Germinal center (tissue), 1 donor: ENCODE results near the gene DSTN.

Source experiments
- DNase-seq: peaks from one replicate; pipeline ENCODE4 v3.0.0; 2012; ENCODE audit warnings: mixed read lengths, low spot score

DSTN gene

DNA sequence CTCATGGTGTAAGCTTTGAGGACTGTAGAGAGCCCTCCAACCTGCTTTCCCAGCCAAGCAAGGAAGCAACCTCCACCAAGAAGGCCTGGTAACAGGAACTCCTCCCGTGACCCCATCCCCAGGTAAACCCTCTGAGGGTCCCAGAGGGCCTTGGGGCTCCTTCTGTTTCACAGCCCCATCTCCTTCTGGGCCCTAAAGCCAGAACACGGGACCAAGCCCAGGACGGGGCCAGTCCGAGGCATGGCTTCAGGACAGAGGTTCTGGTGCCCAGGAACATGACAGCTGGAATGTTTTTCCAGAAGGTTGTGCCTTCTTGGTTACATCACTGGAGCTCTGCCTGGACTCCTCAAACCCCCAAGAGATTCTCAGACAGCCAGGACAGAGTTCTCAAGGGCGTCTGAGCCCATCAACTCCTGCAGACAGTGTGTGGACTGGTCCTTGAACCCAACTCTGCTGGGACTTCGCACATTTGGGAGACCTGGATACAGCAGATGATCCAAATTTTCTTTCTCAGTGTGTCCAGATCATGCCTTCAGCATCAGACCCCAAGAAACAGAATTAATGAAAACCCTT, 69.0 kb downstream of the DSTN start:
- no peak for DNase-seq

- no peak for DNase-seq
These were observed 70.4 kb downstream of the DSTN start for GRCh38 chr20:17640146-17640874.

- DNase-seq: no peak
These were observed 71.1 kb downstream of the DSTN start for GRCh38 chr20:17640875-17641378.

- DNase-seq: no peak
These were observed 71.7 kb downstream of the DSTN start for GRCh38 chr20:17641520-17641964.

DNA sequence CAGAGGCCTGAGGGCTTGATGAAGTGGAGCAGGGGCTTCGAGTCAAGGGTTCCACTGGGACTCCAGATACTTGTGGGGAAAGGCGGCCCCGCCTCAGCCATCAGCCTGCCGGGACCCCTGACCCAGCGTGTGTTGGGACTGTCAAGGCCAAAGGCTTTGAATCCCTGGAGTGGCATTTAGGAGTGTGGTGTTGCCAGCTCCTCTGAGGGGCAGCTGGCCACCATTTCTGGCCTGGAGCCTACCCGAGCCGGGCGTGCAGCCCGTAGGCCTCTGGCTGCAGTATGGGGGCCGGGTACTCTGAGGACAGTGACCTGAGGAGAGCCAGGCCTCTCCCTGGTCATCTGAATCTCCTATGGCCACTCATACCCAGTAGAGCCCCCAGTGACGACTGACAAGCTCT, 72.1 kb downstream of the DSTN start:
- no peak for DNase-seq

- DNase-seq: no peak
These were observed 72.8 kb downstream of the DSTN start for GRCh38 chr20:17642404-17643269.

- no peak for DNase-seq
These were observed 73.8 kb downstream of the DSTN start for GRCh38 chr20:17643531-17644188.

DNA sequence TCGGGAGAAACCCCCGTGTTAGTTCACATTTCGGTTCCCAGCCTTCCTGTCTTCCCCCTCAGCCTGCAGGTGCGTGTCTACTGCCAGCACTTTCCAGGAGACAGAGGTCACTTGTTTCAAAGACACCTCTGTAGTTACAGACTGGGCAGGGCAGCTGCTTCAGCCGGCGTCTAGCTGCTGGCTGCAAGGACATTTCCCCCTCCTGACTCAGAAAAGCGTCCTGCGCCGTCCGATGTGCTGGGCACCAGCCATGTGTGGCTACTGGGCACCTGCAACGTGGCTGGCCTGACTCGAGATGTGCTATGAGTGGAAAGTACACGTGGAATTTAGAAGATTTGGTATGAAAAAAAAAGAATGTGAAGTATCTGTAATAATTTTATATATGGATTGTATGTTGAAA, 74.6 kb downstream of the DSTN start:
- no peak for DNase-seq

GRCh38 chr20:17645010-17645409, 75.1 kb downstream of the DSTN start:
- DNase-seq: no peak

DNA sequence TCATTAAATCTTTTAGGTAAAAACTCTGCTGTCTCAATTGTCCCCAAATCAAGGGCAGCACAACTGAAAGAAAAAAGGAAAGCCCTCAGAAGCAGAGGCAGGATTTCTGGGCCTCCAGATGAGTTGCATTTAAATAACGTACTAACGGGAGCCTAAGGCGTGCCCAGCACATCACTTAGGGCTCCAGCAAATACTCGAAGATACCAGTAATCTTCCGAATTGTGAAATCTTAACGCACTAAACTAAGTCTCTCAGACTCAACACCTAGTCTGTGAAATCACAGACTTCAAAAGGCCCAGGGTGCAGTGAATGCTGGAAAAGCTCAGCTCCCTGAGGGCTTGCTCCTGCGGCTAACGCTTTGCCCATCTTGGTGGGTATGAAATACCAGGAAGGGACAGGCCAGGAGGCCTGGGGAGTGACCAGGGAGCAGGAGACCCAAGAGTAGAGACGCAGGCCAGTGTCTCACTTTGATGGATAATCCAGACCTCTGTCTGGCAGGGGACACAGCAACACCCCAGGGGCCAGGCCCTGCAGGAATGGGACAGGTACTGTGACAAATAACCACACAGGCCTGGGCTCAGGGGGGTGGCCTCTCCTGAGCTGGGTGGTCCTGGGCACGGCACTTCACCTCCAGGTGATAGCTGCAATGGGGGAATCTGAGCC, 75.8 kb downstream of the DSTN start:
- DNase-seq: no peak

DNA sequence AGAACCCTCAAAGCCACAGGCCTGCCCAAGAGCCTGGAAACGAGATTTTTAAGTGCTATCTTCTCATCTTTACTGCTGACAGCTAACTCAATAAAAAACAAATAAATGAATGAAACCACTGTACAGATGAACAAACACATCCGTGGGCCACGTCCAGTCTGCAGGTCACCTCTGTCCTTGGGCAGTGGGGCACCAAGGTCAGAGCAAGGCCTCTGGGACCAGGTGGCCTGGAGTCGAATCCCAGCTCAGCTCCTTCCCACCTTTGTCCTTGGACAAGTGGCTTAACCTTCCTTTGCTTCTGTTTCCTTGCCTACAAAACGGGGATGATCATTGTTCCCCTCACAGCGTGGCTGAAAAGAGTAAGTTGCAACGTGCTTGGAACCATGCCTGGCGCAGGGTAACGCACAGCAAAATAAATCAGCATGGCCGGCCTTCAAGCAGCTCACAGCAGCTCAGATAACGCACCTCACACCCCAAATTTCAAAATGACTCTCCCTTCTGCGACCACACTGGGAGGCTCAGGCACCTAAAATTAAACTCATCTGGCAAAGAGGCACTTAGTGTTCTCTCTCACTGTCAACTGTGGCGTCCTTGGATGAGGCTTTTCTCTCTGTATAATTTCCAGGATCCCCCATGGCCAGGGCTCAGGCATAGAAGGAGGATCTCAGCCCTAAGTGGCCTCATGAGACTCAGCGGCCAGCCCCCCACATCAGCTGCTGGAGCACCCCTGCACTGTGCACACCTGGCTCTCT, 76.5 kb downstream of the DSTN start:
- DNase-seq: no peak

GRCh38 chr20:17646961-17647301, 77.1 kb downstream of the DSTN start:
- DNase-seq: no peak

GRCh38 chr20:17647391-17648314, 77.8 kb downstream of the DSTN start:
- no peak for DNase-seq

DNA sequence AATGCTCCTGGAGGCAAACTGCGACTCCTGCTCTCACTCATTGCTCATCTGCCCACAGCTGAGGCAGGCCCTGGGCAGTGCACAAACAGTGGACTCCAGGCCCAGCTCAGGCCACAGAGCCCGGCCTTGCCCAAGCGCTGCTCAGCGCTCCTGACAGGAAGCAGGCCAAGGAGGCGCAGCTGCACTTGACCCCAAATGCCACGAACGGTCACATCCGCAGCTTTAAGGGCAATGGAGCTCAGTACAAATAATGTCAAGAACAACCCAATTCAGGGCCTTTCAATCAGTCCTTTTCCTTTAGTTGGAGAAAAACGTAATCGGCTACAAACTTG, 78.4 kb downstream of the DSTN start:
- DNase-seq: no peak

GRCh38 chr20:17648791-17649730, 79.2 kb downstream of the DSTN start:
- DNase-seq: peak; percentile 73

DNA sequence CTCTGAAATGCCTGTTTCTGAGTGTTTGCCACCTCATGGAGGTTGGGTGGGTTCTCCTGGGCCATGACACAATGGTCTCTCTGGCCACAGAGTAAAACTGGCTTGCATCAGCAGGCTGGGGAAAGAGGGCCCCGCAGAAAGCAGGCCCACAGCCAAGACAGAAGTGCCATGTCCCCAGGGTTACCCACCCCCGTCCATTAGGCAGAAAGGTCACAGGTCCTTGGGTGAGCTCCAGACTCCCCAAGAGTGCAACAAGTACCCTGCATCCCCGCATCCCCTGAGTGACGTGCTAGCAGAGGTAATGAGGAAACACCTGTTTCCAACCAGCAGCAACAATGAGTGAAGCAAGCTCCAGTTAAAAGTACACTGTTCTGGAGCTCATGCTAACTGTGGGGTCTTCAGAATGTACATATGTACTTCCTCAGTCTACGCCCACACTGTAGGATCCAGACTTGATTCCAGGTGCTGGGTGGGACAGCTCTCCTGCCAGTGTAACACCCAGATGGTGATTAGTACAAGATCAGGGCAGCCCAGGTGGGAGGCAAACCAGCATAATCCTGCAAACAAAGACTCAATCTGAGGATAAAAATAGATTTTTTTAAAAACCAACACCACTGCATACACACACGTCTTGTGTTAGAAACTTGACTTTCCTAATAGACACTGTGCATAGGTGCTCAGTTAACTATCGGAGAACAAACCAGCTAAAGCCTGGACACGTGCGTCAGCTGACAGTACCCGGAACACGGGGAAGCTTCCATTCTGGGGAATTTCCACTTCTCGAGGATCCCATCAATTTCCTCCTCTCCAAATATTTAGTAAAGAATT, 80.6 kb downstream of the DSTN start:
- no peak for DNase-seq

DNA sequence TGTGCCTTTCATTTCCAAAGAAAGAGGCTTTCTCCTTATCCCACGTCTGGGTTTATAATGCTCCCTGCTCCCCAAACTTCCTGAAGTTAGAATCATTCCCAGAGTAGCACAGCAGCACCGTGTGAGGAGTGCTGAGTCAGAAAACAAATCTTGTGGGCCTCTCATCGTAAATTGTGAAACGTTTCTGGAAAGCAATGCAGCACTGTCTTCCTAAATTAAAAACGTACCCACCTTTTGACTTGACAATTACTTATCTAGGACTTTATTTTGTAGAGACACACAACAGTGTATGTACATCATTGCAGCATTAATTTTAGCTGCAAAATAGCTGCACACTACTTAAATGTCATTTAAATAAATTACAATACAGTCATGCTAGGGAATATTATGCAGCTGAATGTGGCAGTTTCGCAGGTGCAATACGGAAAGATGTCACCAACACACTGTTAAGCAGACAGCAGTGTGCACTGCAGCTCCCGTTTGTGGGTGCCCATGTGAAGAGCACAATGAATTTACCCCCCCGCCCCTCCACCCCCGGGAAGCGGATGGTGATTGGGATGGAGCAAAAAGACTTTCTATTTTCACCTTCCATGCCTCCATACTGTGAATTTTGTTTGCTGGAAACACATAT, 81.4 kb downstream of the DSTN start:
- DNase-seq: no peak
